GM19025 (cell line): Measurements from ENCODE around the gene ATR.

ENCODE experiments used
- ATAC-seq: cut with Tn5 transposase; IDR thresholded peaks from one replicate; pipeline ENCODE4 v1.9.1; 2021; ENCODE audit warnings: mild to moderate bottlenecking, low read depth, moderate library complexity; ENCODE audit not compliant: unreplicated experiment

Gene ATR

GRCh38 chr3:142534543-142534942 is 44.0 kb downstream of the ATR start:
- ATAC-seq: no peak

- ATAC-seq: no peak
These were observed 48.2 kb downstream of the ATR start for GRCh38 chr3:142530296-142530695.

GRCh38 chr3:142523921-142524566 is 54.5 kb downstream of the ATR start:
- no peak for ATAC-seq

GRCh38 chr3:142509079-142509478 is 69.5 kb downstream of the ATR start:
- no peak for ATAC-seq

GRCh38 chr3:142507241-142507640 is 71.3 kb downstream of the ATR start:
- no peak for ATAC-seq

- ATAC-seq: no peak
These were observed 76.1 kb downstream of the ATR start for GRCh38 chr3:142502187-142502985.

GRCh38 chr3:142501004-142501926 is 77.3 kb downstream of the ATR start:
- ATAC-seq: no peak

GRCh38 chr3:142500211-142500610 is 78.3 kb downstream of the ATR start:
- ATAC-seq: no peak

GRCh38 chr3:142498397-142499180 is 79.9 kb downstream of the ATR start:
- ATAC-seq: no peak

- ATAC-seq: no peak
These were observed 80.8 kb downstream of the ATR start for GRCh38 chr3:142497729-142498128.

- no peak for ATAC-seq
These were observed 83.4 kb downstream of the ATR start for GRCh38 chr3:142495103-142495502.

GRCh38 chr3:142492184-142492583 is 86.3 kb downstream of the ATR start:
- ATAC-seq: no peak

- no peak for ATAC-seq
These were observed 88.8 kb downstream of the ATR start for GRCh38 chr3:142489572-142490323.

- no peak for ATAC-seq
These were observed 93.6 kb downstream of the ATR start for GRCh38 chr3:142484912-142485435.

- ATAC-seq: no peak
These were observed 97.3 kb downstream of the ATR start for GRCh38 chr3:142481196-142481595.

- ATAC-seq: no peak
These were observed 107.7 kb downstream of the ATR start for GRCh38 chr3:142470826-142471225.

- ATAC-seq: no peak
These were observed 110.1 kb downstream of the ATR start for GRCh38 chr3:142468456-142468855.

- ATAC-seq: no peak
These were observed 110.8 kb downstream of the ATR start for GRCh38 chr3:142467768-142468167.

- ATAC-seq: no peak
These were observed 117.8 kb downstream of the ATR start for GRCh38 chr3:142460689-142461088.
